GM10266 (cell line): ENCODE results near the gene ADGRB3.

Experiments used
- DNase-seq: peaks from one replicate; pipeline ENCODE4 v3.0.0; 2012; ENCODE audit errors: extremely low spot score
- CTCF ChIP-seq: IDR thresholded peaks from 2 replicates; pipeline ENCODE4 v1.5.1; 2012; ENCODE audit warnings: mild to moderate bottlenecking, low read depth; ENCODE audit not compliant: control insufficient read depth, insufficient read depth; ENCODE audit errors: missing control alignments

ADGRB3 gene

DNA sequence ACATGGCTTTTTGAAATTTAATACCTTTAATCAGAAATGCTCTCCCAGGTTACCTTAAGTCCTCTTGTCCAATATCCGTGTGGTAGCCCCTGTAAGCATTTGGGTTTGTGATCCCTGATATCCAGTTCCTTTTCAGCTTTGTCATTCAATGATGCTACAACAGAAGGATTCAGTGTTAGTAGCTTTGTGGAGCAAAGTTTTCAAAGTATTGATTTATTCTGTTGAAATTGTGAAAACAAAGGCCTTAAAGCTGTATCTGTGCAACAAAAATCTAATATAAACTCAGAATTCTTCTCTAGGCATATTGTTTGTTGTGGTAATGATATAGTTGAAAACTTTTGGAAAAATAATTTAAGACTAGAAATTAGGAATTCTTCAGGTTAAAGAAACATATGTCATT lies 91.9 kb downstream of the ADGRB3 start:
- TF ChIP-seq CTCF, result no peak

DNA sequence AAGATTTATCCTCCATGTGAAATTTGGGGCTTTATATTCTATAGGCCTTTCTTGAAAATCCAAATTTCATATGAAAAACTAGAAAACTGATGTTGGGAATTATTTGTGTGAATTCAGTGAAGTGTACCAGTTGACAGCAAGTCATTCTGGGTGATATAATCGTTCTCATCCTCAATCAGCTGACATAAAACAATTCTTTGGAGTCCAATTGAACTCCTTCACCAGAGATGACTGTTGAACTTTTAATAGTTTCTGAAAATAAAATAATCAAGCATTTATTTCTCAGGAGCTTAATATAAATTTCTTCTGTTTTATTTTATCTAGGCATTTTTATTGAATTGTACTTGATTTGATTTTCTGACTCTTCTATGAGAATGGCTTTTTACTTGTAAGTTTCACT lies 92.6 kb downstream of the ADGRB3 start:
- no peak for TF ChIP-seq CTCF

More for the DNA sequence above, 91.9 kb downstream of the ADGRB3 start:
- no peak for DNase-seq

GRCh38 chr6:68728159-68728979 lies 93.3 kb downstream of the ADGRB3 start:
- TF ChIP-seq CTCF, result no peak
- no peak for DNase-seq

More for the DNA sequence above, 92.6 kb downstream of the ADGRB3 start:
- DNase-seq, result no peak

DNA sequence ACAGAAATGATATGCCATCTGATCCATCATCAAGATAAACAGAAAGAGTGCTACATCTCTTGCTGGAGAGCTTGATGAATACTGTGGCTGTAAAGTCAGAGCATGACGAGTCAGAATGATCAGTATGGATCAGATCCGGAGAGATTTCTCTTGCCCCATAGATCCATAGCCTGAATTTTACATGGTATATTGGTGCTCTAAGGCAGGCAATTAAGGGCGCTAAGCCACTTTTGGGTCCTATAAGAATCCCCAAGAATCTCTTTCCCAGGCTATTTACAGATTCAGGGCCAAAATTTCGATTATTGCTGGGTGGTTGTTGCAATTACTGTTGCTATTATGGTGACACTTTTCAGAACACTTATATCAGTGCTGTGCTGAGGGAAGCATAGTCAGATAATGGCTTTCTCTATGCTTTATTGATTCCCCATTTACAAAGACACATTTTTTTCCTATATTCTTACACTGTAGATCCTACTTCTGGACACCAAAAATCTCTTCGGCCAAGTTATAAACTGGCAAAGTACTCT lies 94.4 kb downstream of the ADGRB3 start:
- no peak for DNase-seq
- no peak for TF ChIP-seq CTCF

GRCh38 chr6:68730291-68731054 lies 95.4 kb downstream of the ADGRB3 start:
- no peak for DNase-seq
- no peak for TF ChIP-seq CTCF

GRCh38 chr6:68732423-68732822 lies 97.3 kb downstream of the ADGRB3 start:
- no peak for TF ChIP-seq CTCF
- DNase-seq, result no peak

DNA sequence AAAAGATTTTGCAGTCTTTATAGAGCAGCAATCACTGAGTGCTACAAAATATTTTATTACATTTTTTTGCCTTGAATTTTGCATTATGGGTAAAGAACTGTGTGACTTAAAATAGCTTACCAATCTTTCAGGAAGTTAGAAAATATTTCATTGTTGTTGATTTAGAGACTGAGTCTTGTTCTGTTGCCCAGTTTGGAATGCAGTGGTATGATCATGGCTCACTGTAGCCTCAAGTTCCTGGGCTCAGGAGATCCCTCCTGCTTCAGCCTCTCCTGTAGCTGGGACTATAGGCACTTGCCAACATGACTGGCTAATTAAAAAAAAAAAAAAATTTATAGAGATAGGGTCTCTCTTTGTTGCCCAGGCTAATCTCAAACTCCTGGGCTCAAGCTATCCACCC lies 100.8 kb downstream of the ADGRB3 start:
- DNase-seq, result no peak
- no peak for TF ChIP-seq CTCF
